GM12875 (cell line): ENCODE measurements around the gene WSB1.

Experiments
- H3K4me3 ChIP-seq: one replicate; pipeline ENCODE4 v1.5.1; 2011; ENCODE audit warnings: low read depth, low read length, control low read depth
- CTCF ChIP-seq: IDR thresholded peaks from 2 replicates; pipeline ENCODE4 v1.5.1; 2011; ENCODE audit warnings: low read depth, mild to moderate bottlenecking, control low read depth, inconsistent platforms, low read length, moderate library complexity, borderline replicate concordance; ENCODE audit not compliant: insufficient read depth

WSB1 gene

GRCh38 chr17:27290916-27291598 is 2.9 kb upstream of the WSB1 start:
- H3K4me3 ChIP-seq, result no peak overlapping the region
- TF ChIP-seq CTCF, result no peak

- TF ChIP-seq CTCF, result no peak
- H3K4me3 ChIP-seq, result peak overlapping the region; percentile 8
These were observed 486 bp upstream of the WSB1 start for GRCh38 chr17:27293359-27293897.

- H3K4me3 ChIP-seq, result peak overlapping the region; percentile 84
- TF ChIP-seq CTCF, result no peak
These were observed 1.0 kb downstream of the WSB1 start for GRCh38 chr17:27294689-27295630.

- peak overlapping the region; percentile 84 for H3K4me3 ChIP-seq
These were observed 2.0 kb downstream of the WSB1 start for GRCh38 chr17:27295945-27296344.

GRCh38 chr17:27296428-27296979 is 2.6 kb downstream of the WSB1 start:
- peak overlapping the region; percentile 84 for H3K4me3 ChIP-seq
- TF ChIP-seq CTCF, result no peak

More at GRCh38 chr17:27295945-27296344, 2.0 kb downstream of the WSB1 start:
- TF ChIP-seq CTCF, result no peak

- no peak for TF ChIP-seq CTCF
- H3K4me3 ChIP-seq, result no peak overlapping the region
These were observed 5.6 kb downstream of the WSB1 start for GRCh38 chr17:27299384-27300049.
